ENCODE measurements around the gene HMGB1. TPM values are rescaled to one million over a fixed set of nuclear protein-coding genes. Genes with fewer than 3 reads are reported as not detected.

HMGB1 gene
- total RNA-seq: 601 and 815 TPM in 2 replicates

DNA sequence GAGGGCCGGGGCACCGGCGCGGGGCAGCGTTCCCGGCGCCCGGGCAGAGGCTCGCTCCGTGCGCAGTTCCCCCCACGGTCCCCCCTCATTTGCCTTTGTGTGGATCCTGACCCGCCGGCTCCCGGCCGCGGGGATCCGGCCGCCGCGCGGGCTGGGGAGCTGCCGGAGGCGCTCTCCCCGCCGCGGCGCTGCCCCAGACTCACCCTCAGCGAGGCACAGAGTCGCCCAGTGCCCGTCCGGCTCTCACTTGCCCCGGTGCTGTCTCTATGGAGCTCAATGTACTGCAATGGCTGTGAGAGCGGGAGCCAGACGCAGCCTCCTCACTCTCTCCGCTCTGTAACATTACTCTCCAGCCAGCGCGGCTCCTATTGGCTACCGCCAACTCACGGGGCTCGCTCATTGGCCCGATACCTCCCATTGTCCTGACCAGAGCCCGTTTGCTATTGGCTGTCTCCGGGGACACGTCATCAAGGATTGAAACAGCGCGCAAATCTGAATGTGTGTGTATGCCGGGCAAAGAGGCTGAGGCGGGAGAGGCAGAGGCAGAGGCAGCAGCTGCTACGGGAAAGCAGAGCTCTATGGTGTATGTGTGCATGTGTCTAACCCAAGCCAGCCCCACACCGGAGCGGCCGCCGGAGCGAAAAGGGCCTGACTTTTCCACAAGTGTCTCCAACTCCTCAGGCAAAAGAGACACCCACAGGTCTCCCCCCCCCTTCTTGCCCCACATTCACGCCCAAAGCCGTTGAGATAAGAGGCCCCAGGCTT lies at the start of gene HMGB1:
Gene HMGB1, minus strand, starts transcription at position 344 of the 765 bp plus-strand sequence. CDS start 2,256 bp downstream, outside the sequence.

DNA sequence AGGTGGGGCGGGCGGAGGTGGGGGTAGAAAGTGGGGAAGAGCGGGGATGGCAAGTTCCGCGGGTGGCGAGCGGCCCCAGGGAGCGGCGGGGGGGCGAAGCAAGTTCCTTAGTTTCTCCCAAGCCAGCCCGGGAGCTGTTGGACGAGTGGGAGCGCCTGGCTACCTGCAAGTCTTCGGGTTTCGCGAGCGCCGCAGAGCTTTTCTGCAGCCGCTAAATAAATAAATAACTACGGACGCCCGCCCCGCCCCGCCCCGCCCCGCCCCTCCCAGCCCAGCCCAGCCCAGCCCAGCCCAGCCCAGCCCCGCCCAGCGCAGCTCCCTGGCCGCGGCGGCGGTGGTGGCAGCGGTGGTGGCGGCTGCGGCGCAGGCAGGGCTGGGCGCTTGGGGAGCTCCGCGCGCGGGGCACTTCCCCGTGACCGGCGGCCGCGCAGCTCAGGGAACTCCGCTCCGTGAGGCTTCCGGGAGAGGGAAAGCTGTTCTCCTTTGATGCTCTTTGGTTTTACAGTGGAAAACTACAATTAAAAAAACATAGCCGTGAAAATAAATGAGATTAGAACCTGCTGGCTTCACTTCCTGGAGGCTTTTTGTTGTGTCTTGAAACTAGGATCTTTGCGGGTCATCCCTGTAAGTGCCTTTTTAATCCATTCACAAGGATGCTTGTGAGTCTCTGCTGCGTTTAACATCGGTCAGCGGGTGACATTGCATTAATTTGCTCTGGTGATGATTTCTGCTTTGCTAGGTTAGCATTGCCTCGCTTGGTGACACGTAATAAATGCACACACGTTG lies 43.5 kb downstream of the HMGB1 start, which contains the start of gene UBE2L5:
Gene UBE2L5, plus strand, starts transcription at position 440 of the 786 bp plus-strand sequence. CDS start 5,498 bp downstream, outside the sequence.

Other genes starting within 250 kb of the HMGB1 start
- gene KATNAL1, start 158.4 kb downstream of the HMGB1 start, total RNA-seq: 10.3 and 15.8 TPM in 2 replicates
- gene UBE2L5, start 43.4 kb downstream of the HMGB1 start, total RNA-seq: not detected in 2 replicates
- gene USPL1, start 152.0 kb upstream of the HMGB1 start, total RNA-seq: 9.2 and 9.5 TPM in 2 replicates

Data from bronchus fibroblast of lung (primary cell).